IPS-15b (cell line): ENCODE data around the gene KYNU.
"Not testable (repeated sequence)": the region's sequence is repeated elsewhere in the genome, so short reads cannot be mapped to it uniquely, and the experiment has no call there.

Experiments
- H3K27me3 ChIP-seq: one replicate; pipeline ENCODE4 v1.6.1; 2013; ENCODE audit warnings: low read length; ENCODE audit not compliant: control insufficient read depth, insufficient read depth
- H3K36me3 ChIP-seq: one replicate; pipeline ENCODE4 v1.6.1; 2013; ENCODE audit warnings: low read length; ENCODE audit not compliant: control insufficient read depth, insufficient read depth
- H3K4me1 ChIP-seq: one replicate; pipeline ENCODE4 v1.6.1; 2013; ENCODE audit warnings: mild to moderate bottlenecking, low read length; ENCODE audit not compliant: control insufficient read depth, insufficient read depth
- H3K4me3 ChIP-seq: one replicate; pipeline ENCODE4 v1.5.1; 2013; ENCODE audit warnings: low read depth, low read length
- H3K9ac ChIP-seq: one replicate; pipeline ENCODE4 v1.6.1; 2013; ENCODE audit warnings: low read depth, mild to moderate bottlenecking, low read length
- H3K9me3 ChIP-seq: one replicate; pipeline ENCODE4 v1.6.1; 2013; ENCODE audit warnings: mild to moderate bottlenecking, low read length; ENCODE audit not compliant: control insufficient read depth, insufficient read depth

The KYNU gene

DNA sequence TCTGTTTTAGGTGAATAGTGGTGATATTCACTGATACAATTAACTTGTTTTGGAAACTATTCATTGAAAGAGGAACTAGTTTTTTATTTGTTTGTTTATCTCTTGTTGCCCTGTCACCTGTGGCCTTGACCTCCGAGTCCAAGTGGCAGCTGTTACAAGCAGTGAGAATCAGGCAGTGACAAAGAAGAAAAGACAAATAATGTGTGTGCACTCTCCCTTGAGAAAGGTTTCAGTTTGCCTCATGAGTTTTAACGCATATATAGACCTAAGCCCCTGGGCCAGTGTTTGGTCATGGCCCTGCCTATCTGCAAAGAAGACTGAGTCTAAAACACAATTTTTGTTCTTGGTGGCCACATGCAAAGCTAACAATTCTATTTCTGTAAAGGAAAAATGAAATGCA lies 15.3 kb downstream of the KYNU start:
- Histone ChIP-seq H3K9me3 (no peaks in the 10 kb centered on the region), H3K4me1 (no peaks in the 10 kb centered on the region), H3K4me3 (no peak overlapping the region), H3K27me3 (no peaks in the 10 kb centered on the region), H3K9ac (no peak overlapping the region), H3K36me3 (no peaks in the 10 kb centered on the region)

DNA sequence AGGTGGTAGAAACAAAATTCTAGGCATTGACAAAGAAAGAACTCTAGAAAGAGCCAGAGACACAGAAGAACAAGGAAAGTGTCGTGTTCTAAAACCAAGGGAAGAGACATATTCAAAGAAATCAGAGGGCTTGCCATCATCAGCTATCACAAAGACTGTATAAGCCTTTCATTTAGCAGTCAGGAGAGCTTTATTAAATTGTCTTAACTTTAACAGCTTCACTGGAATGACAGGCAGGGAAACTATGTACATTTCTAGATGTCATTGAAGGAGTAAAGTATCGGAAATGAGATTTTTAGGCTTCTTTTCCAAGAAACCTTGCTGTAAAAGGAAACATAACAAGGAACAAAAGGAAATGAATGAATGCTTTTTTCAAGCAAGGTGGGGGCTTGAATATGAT lies 15.8 kb downstream of the KYNU start:
- Histone ChIP-seq H3K4me3 (no peak overlapping the region), H3K4me1 (no peaks in the 10 kb centered on the region), H3K27me3 (no peaks in the 10 kb centered on the region), H3K36me3 (no peaks in the 10 kb centered on the region), H3K9ac (no peak overlapping the region), H3K9me3 (no peaks in the 10 kb centered on the region)

DNA sequence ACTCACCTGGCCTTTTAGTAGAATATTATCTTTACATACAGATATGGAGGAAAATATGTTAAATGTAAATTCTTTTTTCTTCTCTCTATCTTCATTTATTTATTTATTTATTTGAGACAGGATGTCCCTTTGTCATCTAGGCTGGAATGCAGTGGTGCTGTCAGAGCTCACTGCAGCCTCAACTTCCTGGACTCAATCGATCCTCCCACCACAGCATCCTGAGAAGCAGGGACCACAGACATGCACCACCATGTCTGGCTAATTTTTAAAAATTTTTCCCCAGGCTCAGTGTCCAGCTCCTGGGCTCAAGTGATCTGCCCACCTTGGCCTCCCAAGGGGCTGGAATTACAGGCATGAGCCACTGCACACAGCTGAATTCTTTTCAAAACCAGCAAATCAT lies 20.3 kb downstream of the KYNU start:
- Histone ChIP-seq H3K4me3 (no peak overlapping the region), H3K36me3 (no peaks in the 10 kb centered on the region), H3K27me3 (no peaks in the 10 kb centered on the region), H3K9ac (no peak overlapping the region), H3K4me1 (no peaks in the 10 kb centered on the region), H3K9me3 (no peaks in the 10 kb centered on the region)

DNA sequence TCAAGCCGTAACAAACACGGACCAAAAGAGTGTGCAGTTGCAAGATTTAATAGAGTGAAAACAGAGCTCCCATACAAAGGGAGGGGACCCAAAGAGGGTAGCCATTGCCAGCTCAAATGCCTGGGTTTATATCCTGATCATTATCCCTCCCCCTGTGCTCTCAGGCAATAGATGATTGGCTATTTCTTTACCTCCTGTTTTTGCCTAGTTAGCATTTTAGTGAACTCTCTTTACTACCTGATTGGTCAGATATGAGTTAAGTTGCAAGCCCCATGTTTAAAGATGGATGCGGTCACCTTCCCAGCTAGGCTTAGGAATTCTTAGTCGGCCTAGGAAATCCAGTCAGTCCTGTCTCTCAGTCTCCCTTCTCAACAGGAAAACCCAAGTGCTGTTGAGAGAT lies 22.9 kb downstream of the KYNU start:
- not testable (repeated sequence) for H3K9ac ChIP-seq, H3K4me1 ChIP-seq, H3K27me3 ChIP-seq, H3K9me3 ChIP-seq, H3K4me3 ChIP-seq, H3K36me3 ChIP-seq

DNA sequence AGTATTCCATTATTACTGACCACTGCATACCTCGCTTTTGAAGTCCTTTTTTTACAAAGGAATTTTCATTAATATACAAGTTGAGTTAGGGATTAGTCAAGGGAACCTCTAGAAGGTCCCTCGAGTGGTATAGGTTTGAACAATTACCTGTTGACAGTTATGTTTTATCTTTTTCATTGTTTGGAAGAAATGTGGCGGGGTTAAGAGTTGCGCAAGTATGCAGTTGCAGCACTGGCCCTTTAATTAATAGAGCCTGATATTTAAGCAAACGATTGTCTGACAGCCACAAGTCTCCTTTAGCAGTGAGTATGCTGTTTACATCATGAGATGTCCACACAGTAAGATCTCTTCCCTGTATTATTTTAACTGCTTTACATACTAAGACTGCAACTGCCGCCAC lies 24.3 kb downstream of the KYNU start:
- Histone ChIP-seq H3K27me3 (no peaks in the 10 kb centered on the region), H3K9ac (no peak overlapping the region), H3K9me3 (no peaks in the 10 kb centered on the region), H3K4me1 (no peaks in the 10 kb centered on the region), H3K4me3 (no peak overlapping the region), H3K36me3 (no peaks in the 10 kb centered on the region)

DNA sequence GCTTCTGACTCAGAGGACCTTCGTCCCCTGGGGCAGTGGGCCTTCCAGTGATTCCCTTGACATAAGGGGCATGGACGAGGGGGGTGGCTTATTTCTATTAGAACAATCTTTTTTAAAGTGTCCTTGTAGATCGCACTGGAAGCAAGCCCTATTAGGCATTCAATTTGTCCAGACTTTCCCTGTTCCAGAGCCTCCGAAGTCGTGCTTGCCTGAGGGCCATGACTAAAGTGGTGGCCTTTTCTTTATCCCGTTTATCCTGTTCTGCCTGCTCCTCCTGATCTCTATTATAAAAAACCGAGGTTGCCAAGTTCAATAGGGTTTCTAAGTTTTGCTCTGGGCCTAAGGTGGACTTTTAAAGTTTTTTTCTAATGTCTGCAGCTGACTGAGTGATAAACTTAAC lies 26.3 kb downstream of the KYNU start:
- H3K4me1 ChIP-seq, H3K36me3 ChIP-seq, H3K4me3 ChIP-seq, H3K9me3 ChIP-seq, H3K27me3 ChIP-seq, H3K9ac ChIP-seq: not testable (repeated sequence)

DNA sequence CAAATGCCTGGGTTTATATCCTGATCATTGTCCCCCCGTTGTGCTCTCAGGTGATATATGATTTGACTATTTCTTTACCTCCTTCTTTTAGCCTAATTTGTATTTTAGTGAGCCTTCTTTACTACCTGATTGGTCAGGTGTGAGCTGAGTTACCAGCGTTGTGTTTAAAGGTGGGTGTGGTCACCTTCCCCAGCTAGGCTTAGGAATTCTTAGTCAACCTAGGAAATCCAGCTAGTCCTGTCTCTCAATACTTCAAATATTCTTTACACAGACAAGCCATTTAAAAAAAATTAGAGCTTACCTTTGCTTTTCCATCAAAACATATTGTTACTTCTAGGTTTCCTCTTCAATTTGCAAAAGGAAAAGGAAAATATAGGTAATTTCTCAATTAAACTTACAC lies 30.2 kb downstream of the KYNU start:
- H3K36me3 ChIP-seq: no peaks in the 10 kb centered on the region
- no peaks in the 10 kb centered on the region for H3K9me3 ChIP-seq
- H3K4me1 ChIP-seq: no peaks in the 10 kb centered on the region
- H3K27me3 ChIP-seq: no peaks in the 10 kb centered on the region
- H3K9ac ChIP-seq: no peak overlapping the region
- H3K4me3 ChIP-seq: no peak overlapping the region

DNA sequence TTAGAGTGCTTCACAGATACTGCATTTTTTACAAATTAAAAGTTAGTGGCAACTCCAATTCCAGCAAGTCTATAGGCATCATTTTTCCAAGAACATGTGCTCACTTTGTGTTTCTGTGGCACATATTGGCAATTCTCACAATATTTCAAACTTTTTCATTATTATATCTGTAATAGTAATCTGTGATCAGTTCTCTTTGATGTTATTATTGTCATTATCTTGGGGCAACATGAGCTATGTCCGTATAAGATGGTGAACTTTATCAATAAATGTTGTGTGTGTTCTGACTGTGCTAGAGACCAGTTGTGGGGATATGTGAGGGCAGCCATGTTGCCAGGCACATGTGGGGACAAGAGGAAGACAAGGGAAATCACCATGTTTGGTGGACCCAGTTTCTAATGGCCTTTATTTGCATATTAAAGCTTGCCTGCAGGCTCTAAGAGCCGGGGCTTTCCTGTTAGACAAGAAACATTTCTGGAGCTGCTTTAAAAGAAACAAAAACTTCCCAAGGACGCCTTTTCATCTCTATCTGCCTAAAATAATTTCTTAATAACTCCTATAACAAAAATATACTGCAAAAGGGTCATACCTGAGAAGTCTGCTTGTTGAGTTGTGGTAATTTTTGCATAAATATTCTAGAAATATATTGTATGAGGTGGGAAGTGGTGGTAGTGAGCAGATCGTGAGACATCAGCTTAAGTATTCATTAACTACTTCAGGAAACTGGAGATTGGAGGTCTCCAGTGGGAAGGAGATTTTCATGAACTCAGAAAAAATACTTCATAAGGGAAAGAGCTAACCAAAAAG lies 37.2 kb downstream of the KYNU start:
- H3K4me1 ChIP-seq: peaks cover 7% of the 10 kb centered on the region
- no peak overlapping the region for H3K9ac ChIP-seq
- H3K36me3 ChIP-seq: no peaks in the 10 kb centered on the region
- H3K4me3 ChIP-seq: no peak overlapping the region
- H3K9me3 ChIP-seq: no peaks in the 10 kb centered on the region
- H3K27me3 ChIP-seq: no peaks in the 10 kb centered on the region

DNA sequence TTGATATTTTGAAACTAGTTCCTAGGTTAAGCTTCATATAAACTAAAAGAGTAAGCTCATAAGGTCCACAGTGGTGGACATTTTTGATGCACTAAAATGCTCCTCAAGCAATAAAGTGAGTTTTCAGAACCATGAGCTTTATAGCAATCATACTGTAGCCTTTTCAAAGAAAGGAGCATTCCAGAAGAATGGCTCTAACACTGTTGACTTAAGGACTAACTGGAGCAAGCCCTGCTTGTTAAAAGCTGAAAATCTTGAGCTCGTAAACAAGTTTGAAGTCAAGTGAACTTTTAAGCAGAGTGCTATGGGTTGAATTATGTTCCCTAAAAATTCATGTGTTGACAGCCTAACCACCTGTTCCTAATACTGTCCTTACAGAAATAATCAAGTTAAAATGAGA lies 38.0 kb downstream of the KYNU start:
- H3K4me1 ChIP-seq: peaks cover 7% of the 10 kb centered on the region
- H3K9me3 ChIP-seq: no peaks in the 10 kb centered on the region
- no peaks in the 10 kb centered on the region for H3K36me3 ChIP-seq
- H3K4me3 ChIP-seq: no peak overlapping the region
- no peaks in the 10 kb centered on the region for H3K27me3 ChIP-seq
- no peak overlapping the region for H3K9ac ChIP-seq

DNA sequence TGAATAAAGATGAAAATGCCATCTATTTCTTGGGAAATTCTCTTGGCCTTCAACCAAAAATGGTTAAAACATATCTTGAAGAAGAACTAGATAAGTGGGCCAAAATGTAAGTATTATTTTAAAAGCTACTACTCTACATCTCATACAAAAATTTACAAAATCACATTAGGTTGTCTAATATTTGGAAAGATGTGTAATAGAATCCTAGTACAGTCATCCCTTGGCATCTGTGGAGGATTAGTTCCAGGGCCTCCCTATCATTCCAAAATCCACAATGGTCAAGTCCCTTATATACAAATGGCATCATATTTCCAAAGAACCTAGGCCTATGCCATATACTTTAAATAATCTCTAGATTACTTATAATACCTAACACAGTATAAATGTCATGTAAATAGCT lies 41.2 kb downstream of the KYNU start:
- H3K27me3 ChIP-seq: no peaks in the 10 kb centered on the region
- H3K9ac ChIP-seq: no peak overlapping the region
- no peak overlapping the region for H3K4me3 ChIP-seq
- peaks cover 7% of the 10 kb centered on the region for H3K4me1 ChIP-seq
- no peaks in the 10 kb centered on the region for H3K36me3 ChIP-seq
- H3K9me3 ChIP-seq: no peaks in the 10 kb centered on the region

DNA sequence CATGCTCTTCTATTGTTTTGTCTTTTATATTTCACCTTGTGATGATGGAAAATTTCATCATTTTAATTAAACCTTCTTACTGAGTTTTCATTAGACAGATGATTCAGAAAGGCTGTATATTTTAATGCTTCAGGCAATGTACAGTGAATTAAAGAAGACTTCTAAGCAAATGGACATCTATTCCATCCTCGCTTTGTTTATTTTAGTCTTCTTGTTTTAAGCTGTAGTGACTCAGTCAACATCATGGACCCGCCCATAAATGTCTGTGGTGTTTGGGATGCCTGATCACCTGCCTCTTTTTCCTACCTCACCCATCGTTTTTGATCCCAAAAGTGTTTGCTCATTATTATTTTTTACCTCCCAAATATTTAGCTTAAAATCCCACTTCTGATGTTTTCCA lies 43.1 kb downstream of the KYNU start:
- Histone ChIP-seq H3K36me3 (no peaks in the 10 kb centered on the region), H3K27me3 (no peaks in the 10 kb centered on the region), H3K4me3 (no peak overlapping the region), H3K9ac (no peak overlapping the region), H3K4me1 (peaks cover under 1% of the 10 kb centered on the region), H3K9me3 (no peaks in the 10 kb centered on the region)

DNA sequence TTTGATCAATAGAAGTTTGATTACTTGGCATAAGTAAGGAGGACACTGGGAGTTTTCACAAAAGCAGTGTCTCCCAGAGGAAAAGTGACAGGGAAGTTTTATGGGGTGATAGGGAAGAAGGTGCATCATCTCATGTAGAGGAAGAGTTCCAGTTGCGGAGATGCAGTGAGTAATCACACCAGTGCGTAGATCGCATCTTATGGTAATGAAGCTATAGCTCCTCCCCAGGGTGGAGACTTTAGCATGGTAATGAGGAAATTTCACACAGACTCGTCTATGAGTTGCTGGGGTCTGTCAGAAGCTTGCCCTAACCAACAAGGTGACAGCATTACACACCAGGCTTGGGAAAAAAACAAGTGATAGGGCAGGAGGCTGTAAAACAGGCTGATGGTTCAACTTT lies 49.0 kb downstream of the KYNU start:
- Histone ChIP-seq H3K9me3 (no peaks in the 10 kb centered on the region), H3K36me3 (no peaks in the 10 kb centered on the region), H3K4me3 (no peak overlapping the region), H3K4me1 (no peaks in the 10 kb centered on the region), H3K9ac (no peak overlapping the region), H3K27me3 (no peaks in the 10 kb centered on the region)
